SK-N-SH treated with all-trans-retinoic acid at 6 μM for 48 hours (cell line): ENCODE results near the gene FHIT.

ENCODE experiments used
- BACH2 ChIP-seq: fragments of 250-450 bp; sonication (Bioruptor Pico); IDR thresholded peaks from 2 replicates; pipeline ENCODE4 v1.9.0; 2021; ENCODE audit warnings: mild to moderate bottlenecking, borderline replicate concordance
- PPARA ChIP-seq: fragments of 250-450 bp; sonication (Bioruptor Pico); IDR thresholded peaks from 2 replicates; pipeline ENCODE4 v1.5.0; 2020; ENCODE audit warnings: mild to moderate bottlenecking, borderline replicate concordance
- ZNF565 ChIP-seq: fragments of 450-650 bp; formaldehyde crosslinking; conservative IDR thresholded peaks from 2 replicates; pipeline ENCODE4 v1.5.0; 2020; ENCODE audit warnings: low read depth, mild to moderate bottlenecking, moderate library complexity

DNA sequence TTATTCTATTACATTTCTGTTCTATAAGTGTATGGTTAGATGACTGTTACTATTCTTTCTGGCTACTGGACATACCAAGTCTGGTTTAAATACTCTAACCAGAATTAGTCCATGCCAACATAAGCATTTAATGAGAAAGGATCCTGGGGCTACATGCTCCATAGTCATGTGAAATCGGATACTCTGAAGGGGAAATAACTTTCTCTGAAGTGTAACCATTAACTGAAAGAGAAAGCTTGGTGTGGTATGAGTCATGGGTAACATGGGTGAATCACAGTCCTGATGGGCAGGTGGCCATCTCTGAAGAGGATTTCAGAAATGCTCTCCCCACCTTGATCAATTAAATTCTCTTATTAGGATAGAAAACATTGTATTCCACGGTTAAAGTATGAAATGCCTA is 69.4 kb downstream of the FHIT start:
- no peak for TF ChIP-seq ZNF565 (CRISPR knock-in tag)
- no peak for TF ChIP-seq PPARA (CRISPR knock-in tag)
- no peak for TF ChIP-seq BACH2 (CRISPR knock-in tag)
